ENCODE results near the gene POLA1.

The POLA1 gene

DNA sequence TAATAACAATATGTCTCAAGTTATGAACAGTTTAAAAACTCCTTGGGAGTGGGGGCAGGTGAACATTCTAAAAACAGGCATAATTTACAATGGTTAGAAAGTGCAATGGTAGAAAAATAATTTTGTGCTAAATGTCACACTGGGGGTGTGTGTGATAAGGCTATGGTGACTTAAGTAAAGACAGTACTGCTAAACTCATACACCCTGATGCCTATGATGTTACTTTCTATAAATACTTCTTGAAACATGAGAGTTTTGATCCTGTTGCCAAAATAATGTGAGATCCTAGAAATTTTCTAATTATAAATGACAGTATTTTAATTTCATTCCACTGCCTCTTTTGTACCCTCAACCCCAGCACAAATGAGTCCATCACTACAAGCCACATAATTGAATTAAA, 144.2 kb downstream of the POLA1 start:
- no peak for TF ChIP-seq CTCF (IDR thresholded peaks at IDR 0.05; ENCODE audit: low read depth, low read length)
- DNase-seq (ENCODE audit: extremely low read depth, low read depth), result no peak

GRCh38 chrX:24838629-24839028, 144.9 kb downstream of the POLA1 start:
- TF ChIP-seq CTCF (IDR thresholded peaks at IDR 0.05; ENCODE audit: low read depth, low read length), result peak; percentile 51
- peak; percentile 16 for DNase-seq (ENCODE audit: extremely low read depth, low read depth)

DNA sequence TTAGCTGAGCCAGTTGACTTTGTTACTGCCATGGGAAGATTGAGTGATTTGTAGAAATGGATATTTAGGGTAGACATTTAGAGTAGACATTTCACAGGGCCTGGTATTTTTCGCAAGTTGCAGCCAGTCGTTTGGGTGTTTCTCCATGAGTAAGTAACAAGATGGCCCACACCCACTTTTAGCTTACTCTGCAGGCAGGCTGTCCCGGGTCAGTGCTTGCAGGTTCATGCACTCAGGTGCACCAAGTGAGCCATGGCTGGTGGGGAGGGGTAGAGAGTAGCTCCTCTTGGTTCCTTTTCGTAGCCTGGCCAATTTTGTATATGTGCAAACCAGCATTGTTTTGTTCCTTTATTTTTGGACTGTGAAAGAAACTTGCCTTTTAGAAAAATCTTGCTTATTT, 145.6 kb downstream of the POLA1 start:
- no peak for TF ChIP-seq CTCF (IDR thresholded peaks at IDR 0.05; ENCODE audit: low read depth, low read length)
- no peak for DNase-seq (ENCODE audit: extremely low read depth, low read depth)

DNA sequence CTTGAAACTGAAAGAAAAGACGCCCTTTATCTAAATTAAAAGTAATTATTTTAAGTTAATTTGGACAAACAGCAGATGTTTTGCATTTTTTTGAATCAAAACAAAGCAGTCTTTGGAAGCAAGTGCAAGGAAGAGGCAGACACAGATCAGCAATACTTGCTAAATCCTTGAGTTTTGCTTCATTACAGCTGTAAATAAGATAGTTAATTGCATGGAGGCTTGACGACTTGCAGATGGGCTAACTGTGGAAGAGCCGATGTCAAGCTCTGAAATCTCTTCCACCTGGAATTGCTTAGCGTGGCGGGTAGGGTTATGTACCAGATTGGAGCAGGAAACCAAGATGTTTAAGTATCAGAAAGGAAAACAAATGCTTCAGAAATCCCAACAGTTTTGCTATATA, 148.8 kb downstream of the POLA1 start:
- TF ChIP-seq CTCF (IDR thresholded peaks at IDR 0.05; ENCODE audit: low read depth, low read length), result no peak
- no peak for DNase-seq (ENCODE audit: extremely low read depth, low read depth)

GRCh38 chrX:24846550-24847150, 152.9 kb downstream of the POLA1 start:
- TF ChIP-seq CTCF (IDR thresholded peaks at IDR 0.05; ENCODE audit: low read depth, low read length), result no peak
- DNase-seq (ENCODE audit: extremely low read depth, low read depth), result no peak

GRCh38 chrX:24851289-24851688, 157.6 kb downstream of the POLA1 start:
- no peak for TF ChIP-seq CTCF (IDR thresholded peaks at IDR 0.05; ENCODE audit: low read depth, low read length)
- no peak for DNase-seq (ENCODE audit: extremely low read depth, low read depth)

DNA sequence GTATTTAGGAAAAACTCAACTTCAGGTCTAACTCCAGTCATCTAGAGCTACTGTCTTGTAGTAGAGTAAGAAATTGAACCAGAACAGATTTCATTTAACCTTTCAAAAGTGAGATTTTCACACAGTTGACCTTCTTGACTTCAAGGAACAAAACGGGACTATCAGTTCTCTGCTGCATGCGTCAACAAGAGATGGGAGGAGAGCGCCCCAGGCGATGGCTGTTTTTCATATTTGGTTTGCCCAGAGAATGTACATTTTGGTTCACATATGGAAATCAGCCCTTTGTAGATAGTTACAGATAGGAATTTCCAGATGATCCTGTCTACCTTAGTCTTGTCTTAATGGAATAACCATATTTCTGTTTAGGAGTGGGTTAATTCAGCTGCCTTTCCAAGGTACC, 158.1 kb downstream of the POLA1 start:
- no peak for DNase-seq (ENCODE audit: extremely low read depth, low read depth)
- no peak for TF ChIP-seq CTCF (IDR thresholded peaks at IDR 0.05; ENCODE audit: low read depth, low read length)

All from AG09319 (cell line).